DMS153 treated with DMSO at 0.1 percent for 48 hours (cell line): Measurements from ENCODE around the gene CRLF2.
"Not testable (repeated sequence)": the region's sequence is repeated elsewhere in the genome, so short reads cannot be mapped to it uniquely, and the experiment has no call there.

ENCODE experiments used
- DNase-seq: peaks from one replicate; lab custom pipeline; 2025; ENCODE audit not compliant: unreplicated experiment; lab: John Stamatoyannopoulos, UW

The CRLF2 gene

DNA sequence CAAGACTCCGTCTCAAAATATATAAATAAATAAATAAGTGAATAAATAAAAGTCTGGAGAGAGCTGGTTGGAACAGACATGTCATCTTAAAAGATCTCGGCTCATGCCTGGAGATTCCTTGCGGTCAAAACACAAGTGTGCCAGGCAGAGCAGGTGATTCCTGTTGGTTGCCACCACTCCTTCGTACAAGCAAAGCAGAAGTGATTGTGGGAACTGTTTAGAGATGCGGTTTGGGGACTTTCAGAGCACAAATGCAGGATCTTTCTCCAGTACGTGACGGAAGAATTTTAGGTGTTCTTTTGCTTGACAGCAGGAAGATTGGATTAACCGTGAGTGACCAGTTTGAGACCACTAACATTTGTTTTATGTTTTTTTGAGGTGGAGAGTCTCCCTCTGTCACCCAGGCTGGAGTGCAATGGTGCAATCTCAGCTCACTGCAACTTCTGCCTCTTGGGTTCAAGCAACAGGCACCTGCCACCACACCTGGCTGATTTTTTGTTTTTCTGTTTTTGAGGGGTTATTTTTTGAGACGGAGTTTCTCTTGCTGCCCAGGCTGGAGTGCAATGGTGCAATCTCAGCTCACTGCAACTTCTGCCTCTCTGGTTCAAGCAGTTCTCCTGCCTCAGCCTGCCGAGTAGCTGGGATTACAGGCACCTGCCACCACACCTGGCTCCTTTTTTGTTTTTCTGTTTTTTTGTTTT is 2.8 kb upstream of the CRLF2 start:
- no peak for DNase-seq

DNA sequence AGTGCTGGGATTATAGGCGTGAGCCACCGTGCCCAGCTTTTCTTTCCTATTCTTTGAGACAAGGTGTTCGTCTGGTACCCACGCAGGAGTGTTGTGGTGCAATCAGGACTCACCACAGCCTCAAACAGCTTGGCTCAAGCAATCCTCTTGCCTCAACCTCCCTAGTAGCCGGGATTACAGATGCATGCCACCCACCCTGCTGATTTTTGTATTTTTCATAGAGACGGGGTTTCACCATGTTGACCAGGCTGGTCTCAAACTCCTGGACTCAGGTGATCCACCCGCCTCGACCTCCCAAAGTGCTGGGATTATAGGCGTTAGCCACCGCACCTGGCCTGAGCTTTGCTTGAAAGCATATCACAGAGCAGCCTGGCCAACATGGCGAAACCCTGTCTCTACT is 1.5 kb upstream of the CRLF2 start:
- DNase-seq: no peak

DNA sequence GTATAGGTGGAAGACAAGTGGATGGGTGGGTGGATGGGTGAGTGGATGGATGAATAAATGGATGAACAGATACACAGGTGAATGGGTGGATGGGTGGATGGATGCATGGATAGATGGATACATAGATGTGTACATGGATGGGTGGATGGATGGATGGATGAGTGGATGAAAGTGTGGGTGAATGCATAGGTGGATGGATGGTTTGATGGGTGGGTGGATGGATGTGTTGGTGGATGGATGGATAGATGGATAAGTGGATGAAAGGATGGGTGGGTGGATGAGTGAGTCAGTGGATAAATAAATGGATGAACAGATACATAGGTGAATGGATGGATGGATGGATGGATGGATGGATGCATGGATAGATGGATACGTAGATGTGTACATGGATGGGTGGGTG is 1.6 kb downstream of the CRLF2 start:
- DNase-seq: no peak

DNA sequence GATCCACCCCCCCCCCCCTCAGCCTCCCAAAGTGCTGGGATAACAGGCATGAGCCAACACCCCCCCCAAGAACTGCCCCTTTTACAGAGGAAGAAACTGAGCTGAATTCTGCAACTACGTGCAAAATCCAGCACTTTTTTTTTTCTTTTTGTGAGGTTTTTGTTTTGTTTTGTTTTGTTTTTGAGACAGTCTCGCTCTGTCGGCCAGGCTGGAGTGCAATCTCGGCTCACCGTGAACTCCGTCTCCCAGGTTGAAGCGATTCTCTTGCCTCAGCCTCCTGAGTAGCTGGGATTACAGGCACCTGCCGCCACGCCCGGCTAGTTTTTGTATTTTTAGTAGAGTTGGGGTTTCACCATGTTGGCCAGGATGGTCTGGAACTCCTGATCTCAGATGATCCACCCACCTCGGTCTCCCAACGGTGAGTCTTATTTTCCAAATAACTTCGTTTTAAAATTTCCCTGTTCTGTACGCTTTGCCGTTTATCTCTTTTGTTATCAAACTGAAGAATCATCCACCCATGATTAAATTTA is 4.9 kb downstream of the CRLF2 start:
- DNase-seq: no peak

DNA sequence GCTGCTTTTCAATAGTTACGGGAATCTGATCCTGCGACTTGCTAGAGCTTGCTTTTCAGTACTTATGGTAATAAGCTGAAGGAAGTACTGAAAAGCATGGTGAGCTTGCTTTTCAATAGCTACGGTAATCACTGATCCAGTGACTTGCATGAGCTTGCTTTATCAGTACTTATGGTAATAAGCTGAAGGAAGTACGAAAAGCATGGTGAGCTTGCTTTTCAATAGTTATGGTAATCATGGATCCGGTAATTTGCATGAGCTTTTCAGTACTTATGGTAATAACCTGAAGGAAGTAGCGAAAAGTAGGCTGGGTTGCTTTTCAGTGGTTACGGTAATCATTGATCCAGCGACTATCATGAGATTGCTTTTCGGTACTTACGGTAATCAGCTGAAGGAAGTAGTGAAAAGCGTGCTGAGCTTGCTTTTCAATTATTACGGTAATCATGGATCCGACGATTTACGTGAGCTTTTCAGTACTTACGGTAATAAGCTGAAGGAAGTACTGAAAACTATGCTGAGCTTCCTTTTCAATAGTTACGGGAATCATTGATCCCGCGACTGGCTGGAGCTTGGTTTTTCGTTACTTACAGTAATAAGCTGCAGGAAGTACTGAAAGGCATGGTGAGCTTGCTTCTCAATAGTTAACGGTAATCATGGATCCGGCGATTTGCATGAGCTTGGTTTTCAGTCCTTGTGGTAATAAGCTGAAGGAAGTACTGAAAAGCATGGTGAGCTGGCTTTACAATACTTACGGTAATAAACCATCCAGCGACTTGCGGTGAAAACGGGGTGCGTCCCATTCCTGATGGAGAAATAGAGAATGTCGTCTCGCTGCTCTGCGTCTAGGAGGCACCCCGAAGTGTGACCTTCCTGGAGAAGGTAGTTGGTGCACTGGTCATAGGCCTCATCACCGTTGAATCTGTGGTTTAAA is 6.5 kb downstream of the CRLF2 start:
- DNase-seq: no peak

DNA sequence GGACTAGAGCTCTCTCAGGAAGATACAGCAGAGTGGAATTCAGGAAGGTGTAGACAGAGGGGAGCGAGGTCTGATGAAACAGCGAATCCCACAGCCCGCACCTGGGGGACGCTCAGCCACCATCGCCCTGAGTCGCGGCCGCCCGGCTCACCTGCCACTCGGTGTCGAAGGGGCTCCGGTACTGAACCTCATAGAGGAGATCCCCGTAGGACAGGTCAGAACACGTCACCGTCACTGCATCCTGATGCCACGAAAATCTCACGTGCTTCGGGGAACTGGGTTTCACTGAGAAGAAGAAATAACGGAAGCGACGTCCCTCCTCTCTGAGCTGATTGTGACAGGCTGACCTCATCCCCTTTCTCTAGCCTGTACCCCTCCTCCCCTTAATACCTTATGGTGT is 10.2 kb downstream of the CRLF2 start:
- no peak for DNase-seq

DNA sequence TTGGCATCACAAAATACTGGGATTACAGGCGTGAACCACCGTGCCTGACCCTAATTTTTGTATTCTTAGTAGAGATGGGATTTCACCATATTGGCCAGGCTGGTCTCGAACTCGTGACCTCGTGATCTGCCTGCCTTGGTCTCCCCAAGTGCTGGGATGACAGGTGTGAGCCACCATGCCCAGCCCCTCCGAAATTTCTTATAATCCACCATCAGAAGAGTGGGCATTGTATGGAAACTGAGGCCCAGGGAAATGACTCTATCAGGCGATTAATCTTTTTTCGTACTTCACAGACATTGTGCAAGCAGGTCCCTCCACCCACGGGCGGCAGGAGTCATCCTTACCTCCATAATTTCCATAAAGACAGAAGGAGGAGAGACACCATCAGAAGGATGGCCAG is 16.0 kb downstream of the CRLF2 start:
- DNase-seq: no peak

DNA sequence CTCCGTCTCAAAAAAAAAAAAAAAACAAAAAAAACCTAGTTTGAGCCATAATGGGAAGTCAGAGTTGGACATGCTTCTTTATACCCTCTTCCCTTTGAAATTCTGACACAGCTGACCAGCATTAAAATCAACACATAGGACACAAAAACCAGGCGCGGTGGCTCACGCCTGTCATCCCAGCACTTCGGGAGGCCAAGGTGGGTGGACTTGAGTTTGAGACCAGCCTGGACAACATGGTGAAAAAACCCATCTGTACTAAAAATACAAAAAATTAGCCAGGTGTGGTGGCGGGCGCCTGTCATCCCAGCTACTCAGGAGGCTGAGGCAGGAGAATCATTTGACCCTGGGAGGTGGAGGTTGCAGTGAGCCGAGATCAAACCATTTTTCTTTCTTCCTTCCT is 20.3 kb downstream of the CRLF2 start:
- not testable (repeated sequence) for DNase-seq

DNA sequence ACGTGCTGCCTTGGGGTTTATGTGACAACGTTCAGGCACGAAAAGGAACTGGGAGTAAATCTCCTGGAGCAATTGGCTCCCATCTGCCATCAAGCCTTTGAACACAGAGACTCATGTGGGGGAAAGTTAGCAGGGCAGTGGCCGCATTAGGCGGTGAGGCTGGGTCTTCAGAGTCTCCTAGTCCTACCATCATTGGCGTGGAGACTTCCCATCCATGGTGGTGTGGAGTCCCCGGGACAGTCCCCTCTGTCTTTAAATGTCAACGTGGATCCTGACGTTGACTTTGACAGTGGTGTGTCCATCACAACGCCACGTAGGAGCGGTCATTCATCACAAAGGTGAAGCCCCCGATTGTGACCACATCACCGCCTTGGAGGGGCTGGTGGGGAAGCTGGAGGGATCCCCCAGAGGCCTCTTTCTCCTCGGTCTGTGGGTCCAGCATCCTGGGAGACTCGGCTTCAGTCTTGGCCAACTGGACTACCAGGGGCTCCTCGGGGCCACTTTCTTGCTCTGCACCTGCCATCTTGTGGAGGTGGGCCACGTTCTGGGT is 21.8 kb downstream of the CRLF2 start:
- DNase-seq: no peak

DNA sequence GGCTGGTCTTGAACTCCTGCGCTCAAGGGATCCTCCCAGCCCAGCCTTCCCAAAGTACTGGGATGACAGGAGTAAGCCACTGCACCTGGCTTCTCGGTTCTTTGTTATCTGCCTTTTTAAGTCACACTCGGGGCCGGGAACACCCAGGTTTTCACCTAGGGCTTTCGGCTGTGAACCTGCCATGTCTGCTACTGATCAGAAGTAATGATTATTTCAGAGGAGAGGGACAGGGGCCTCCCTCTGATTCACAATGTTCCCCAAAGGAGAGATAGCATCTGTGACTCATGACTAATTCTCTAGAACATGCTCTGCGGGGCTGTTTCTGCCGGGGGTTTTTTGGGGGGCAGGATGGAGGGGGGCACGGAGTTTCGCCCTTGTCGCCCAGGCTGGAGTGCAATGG is 26.9 kb downstream of the CRLF2 start:
- no peak for DNase-seq

DNA sequence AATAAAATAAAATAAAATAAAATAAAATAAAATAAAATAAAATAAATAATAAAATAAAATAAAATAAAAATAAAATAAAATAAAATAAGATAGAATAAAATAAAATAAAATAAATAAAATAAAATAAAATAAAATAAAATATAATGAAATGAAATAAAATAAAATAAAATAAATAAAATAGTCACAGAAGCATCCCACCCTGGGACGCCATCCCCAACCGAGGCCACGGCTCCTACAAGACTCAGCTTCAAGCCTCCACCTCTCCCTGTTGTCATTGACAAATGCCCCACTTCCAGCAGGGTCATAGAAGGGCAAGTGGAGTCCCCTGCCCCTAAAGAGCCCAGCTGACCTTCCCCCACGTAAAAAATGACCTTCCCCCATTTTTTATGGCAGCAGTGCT is 30.2 kb downstream of the CRLF2 start:
- no peak for DNase-seq

DNA sequence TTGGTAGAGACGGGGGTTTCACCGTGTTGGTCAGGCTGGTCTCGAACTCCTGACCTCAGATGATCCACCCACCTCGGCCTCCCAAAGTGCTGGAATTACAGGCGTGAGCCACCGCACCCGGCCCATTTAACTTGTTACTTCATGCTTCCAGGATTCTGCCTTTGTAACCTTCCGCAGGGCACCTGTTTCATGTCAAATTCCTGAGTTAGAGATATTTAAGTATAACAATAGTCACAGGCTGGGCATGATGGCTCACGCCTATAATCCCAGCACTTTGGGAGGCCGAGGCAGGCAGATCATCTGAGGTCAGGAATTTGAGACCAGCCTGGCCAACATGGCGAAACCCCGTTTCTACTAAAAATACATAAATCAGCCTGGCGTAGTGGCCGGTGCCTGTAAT is 30.8 kb downstream of the CRLF2 start:
- not testable (repeated sequence) for DNase-seq

DNA sequence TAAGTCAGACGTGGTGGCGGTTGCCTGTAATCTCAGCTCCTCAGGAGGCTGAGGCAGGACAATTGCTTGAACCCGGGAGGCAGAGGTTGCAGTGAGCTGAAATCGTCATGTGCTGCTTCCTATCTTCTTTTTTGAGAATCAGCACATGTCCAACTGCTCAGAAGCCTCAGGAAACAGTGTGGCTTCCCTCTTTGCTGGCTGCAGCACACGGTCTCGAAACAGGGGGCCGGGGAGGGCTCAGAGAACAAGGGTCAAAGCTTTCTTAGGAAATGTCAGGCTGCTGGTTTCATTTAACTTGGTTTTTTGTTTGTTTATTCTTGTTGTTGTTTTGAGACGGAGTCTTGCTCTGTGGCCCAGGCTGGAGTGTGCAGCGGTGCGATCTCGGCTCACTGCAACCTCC is 31.3 kb downstream of the CRLF2 start:
- DNase-seq: no peak

DNA sequence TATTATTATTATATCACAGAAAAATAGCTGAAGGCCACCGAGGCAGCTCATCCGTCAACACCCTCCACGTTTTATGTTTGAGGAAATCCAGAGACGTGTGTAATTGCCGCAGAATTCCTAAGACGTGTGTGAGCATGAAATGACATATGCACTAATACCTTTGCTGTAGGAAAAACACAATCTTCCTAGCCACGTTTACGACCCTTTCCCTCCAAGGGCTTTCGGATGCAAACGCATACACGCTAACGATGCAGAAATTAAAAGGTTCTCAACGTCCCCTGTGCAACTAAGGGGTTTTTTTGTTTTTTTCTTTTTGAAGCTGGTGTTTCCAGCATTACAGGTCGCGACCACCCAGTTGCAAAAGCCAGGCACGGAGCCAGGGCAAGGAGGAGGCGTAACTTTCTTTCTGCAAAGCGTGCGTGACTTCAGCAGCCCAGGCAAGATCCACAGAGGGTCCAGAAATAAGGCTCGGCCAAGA is 33.8 kb downstream of the CRLF2 start:
- DNase-seq: no peak

DNA sequence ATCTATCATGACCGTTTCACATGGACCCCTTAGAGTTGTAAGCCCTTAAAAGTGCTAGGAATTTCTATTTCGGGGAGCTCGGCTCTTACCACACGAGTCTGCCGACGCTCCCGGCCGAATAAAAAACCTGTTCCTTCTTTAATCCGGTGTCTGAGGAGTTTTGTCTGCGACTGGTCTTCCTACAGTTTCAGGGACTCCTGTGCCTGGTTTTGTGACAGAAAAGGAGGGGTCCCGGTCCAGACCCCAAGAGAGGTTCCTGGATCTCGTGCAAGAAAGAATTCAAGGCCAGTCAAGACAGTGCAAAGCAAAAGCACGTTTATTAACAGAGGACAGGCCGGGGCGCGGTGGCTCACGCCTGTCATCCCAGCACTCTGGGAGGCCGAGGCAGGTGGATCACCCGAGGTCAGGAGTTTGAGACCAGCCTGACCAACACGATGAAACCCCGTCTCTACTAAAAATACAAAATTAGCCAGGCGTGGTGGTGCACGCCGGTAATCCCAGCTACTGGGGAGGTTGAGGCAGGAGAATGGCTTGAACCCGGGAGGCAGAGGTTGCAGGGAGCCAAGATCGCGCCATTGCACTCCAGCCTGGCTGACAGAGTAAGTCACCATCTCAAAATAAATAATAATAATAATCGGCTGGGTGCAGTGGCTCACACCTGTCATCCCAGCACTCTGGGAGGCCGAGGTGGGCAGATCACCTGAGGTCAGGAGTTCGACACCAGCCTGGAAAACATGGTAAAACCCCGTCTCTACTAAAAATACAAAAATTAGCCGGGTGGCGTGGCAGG is 35.7 kb downstream of the CRLF2 start:
- DNase-seq: not testable (repeated sequence)

DNA sequence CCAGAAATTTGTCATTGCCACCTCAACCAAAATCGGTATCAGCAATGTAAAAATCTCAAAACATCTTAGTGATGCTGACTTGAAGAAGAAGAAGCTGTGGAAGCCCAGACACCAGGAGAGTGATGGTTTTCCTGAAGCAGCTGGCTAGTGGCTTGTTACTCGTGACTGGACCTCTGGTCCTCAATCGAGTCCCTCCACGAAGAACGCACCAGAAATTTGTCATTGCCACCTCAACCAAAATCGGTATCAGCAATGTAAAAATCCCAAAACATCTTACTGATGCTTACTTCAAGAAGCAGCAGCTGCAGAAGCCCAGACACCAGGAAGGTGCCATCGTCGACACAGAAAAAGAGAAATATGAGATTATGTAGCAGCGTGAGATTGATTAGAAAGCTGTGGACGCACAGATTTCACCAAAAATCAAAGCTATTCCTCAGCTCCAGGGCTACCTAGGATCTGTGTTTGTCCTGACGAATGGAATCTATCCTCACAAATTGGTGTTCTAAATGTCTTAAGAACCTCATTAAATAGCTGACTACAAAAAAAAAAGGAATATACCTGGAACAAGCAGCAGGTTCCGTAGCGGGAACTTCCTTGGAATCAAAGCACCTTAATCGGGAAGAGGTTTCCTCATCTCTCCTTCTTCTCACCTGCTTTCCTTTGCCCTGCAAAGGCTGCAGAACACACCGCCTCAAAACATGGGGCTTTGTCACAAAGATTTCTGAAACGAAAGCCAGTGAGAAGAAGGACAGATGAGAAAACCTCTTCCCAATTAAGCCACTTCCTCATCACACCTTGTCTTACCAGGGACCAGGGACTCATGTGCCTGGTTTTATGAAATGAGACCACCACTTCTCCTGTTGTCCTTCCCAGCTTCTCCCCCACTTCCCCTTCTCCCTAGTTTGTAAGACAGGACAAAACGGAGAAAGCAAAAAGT is 37.6 kb downstream of the CRLF2 start:
- not testable (repeated sequence) for DNase-seq

DNA sequence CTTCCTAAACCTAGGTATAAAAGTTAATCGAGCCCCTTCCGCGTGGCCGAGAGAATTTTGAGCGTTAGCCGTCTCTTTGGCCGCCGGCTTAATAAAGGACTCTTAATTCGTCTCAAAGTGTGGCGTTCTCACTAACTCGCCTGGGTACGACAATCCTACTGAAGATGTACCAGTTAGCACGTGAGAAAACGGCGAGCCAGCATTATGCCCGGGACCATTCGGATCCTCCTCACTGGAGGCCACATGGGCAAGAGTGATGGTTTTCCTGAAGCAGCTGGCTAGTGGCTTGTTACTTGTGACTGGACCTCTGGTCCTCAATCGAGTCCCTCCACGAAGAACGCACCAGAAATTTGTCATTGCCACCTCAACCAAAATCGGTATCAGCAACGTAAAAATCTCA is 39.0 kb downstream of the CRLF2 start:
- DNase-seq: not testable (repeated sequence)

DNA sequence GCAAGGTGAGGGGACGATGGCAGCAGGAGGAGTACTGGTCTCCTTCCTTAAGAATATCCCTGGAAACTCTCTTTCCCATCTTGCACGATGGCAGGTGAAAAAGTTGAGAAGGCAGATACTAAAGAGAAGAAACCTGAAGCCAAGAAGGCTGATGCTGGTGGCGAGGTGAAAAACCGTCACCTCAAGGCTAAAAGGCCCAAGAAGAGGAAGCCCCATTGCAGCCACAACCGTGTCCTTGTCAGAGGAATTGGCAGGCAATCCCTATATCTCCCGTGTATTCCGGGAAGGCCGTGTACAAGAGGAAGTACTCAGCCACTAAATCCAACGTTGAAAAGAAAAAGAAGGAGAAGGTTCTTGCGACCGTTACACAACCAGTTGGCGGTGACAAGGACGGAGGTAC is 40.0 kb downstream of the CRLF2 start:
- no peak for DNase-seq

DNA sequence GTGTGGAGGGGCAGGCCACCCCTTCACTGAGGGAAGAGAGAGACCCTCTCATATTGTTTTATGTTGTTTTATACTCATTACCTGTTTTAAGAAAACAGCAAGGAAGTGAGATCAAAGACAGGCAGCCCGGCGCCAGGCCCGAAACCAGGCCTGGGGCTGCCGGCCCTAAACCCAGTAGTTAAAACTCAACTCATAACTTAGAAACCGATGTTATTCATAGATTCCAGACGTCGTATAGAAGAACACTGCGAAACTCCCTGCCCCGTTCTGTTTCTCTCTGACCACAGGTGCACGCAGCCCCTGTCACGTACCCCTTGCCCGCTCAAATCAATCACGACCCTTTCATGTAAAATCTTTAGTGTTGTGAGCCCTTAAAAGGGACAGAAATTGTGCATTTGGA is 40.5 kb downstream of the CRLF2 start:
- not testable (repeated sequence) for DNase-seq

DNA sequence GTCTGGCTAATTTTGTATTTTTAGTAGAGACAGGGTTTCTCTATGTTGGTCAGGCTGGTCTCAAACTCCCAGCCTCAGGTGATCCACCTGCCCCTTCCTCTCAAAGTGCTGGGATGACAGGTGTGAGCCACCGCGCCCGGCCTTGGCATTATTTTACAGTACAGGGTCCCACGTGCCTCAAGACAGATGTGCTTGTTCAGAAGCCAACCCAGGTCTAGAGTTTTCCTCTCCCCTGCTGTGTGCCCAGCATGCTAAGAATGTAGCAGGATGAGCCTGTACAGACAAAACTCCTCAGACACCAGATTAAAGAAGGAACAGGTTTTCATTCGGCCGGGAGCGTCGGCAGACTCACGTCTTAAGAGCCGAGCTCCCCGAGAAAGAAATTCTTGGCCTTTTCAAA is 42.2 kb downstream of the CRLF2 start:
- DNase-seq: no peak
